ENCODE measurements around the gene HSDL1.

HSDL1 gene

DNA sequence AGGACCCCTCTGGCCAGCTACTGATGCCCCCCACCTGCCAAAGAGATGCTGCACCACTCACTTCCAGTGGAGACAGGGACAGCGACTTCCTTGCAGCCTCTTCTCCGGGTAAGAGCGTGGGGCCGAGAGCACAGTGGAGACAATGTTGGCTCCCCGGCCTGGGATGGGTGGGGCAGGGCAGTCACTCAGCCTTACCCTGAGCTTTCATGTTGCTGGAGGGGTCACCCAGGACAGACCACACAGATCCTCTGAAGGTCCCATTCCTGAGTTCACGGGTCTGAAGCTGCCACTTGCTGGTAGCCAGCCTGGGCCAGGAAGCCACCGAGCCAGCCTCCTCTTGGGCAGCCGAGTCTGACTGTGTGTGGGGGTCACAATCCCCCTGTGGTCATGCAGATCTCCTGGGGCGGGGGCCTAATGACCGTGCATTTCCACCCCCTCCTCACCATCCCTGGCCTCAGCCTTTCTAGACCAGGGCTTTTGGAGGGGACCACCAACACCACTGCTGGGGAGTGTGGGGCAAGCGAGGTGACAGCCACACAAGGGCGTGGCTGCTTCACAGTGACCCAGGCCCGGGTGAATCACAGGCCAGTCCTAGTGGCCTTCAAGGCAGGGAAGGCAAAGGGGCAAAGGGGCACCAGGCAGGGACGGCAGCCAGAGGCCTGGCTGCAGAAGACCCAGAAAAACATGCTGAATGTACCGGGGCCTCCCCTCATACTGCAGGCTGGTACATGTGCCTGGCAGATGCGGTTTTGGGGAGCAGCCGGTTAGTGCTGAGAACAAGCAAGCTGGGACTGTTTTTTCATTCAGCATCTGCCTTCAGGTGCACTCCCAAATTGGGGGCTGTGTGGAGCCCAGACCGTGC, 31.4 kb upstream of the HSDL1 start:
- DNase-seq: no peak

DNA sequence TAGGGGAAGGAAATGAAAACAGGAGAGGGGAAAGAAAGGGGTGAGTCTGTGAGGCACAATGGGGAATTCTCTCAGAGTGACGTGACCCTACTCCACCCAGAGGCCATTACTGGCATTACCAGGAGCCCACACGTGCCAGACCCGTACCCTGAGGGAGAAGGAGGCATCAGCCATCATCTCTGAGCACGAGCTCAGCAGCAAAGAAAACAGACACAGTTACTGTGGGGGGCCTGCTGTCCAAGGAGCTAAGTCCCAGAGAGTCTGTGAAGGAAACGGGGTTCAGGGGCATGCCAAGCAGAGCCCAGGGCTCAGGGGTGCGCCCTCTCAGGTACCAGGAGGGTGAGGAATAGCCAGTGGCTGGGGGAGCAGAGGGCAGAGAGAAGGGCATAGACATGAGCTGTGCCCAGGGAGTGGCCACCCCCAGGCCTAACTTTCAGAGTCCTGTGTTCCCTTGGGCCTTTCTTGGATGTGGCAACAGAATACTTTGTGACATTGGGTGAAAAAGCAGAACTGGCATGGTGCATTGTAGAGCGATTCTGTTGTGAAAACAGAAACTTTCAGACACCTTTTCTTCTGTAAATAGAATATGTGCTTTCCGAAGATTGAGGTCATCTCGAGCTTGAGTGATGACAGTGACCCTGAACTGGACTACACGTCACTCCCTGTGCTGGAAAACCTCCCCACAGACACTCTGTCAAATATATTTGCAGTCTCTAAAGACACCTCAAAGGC, 30.5 kb upstream of the HSDL1 start:
- DNase-seq: peak; percentile 49

DNA sequence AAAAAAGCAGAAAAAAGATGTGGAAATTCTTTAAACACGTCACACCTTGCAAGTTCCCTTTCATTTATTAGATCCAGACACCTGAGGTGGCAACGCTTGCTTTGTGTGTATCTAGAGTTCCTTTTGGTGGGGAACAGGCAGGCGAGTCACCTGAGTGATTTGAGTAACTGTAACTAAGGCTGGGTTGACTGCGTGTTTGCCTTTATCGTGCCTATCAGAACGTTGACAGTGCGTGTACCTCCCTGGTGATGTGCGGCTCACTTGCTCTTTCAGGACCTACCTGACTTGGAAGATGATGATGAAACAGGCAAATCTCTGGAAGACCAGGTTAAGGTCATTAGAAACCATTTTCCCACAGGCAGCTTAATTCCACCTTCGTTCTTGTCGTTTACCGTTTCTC, 29.4 kb upstream of the HSDL1 start:
- no peak for DNase-seq

DNA sequence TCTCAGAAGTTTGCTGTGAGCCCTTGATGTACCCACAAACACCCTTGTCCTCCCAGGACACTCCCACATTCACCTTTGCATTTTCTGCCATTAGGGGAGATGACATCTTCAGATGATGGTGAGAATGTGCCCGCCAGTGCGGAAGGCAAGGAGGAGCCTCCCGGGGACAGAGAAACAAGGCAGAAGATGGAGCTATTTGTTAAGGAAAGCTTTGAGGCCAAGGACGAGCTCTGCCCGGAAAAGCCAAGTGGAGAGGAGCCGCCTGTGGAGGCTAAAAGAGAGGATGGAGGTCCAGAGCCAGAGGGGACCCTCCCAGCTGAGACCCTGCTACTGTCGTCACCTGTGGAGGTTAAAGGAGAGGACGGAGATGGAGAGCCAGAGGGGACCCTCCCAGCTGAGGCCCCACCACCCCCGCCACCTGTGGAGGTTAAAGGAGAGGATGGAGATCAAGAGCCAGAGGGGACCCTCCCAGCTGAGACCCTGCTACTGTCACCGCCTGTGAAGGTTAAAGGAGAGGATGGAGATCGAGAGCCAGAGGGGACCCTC, 24.9 kb upstream of the HSDL1 start:
- DNase-seq: no peak

DNA sequence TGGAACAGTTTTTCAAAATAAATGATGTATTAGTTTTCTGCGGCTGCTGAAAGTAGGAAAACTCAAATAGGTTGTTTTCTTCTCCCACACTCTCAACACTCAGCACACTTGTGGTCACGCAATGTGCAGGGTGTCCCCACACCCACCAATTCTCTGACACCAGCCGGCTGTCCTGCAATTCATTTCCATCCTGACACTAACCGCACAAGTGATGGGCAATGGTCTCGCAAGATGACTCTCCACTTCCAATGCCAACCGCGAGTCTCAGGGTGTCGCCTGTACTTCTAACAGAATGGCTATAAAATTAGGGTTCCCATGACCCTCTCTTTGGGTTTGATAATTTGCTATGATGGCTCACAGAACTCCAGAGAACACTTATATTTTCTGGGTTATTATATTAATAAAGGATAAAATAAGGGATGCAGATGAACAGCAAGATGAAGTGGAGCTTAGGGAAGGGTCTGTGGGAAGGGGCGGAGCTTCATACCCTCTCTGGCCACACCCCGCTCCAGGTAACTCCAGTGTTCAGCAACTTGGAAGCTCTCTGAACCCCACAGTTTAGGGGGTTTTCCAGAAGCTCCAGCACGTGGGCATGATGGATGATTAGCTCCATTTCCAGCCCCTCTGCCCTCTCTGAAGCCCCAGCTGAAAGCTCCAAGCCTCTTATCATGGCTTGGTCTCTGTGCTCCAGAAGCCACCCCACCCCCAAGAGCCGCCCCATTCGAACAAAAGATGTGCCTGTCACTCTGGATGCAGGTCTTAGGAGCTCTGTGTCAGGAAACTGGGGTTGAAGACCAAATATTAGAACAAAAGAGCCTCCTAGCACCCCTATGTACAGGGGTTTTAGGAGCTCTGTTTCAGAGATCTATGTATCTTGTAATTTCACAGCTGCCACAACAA, 22.1 kb upstream of the HSDL1 start:
- DNase-seq: no peak

DNA sequence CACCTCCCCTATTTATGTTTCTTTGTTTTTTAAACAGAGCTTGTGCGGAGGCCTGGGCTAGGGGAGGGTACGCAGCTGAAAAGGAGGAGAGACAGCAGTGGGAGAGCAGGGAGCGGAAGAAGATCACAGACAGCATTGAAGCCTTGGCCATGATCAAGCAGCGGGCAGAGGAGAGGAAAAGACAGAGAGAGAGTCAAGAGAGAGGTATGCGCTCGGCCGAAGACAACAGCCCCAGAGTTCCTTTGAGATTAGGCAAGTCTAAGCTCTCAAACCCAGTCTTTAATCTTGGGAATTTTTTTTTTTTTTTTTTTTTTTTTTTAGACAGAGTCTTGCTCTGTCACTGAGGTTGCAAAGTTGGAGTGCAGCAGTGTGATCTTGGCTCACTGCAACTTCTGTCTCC, 20.8 kb upstream of the HSDL1 start:
- no peak for DNase-seq

DNA sequence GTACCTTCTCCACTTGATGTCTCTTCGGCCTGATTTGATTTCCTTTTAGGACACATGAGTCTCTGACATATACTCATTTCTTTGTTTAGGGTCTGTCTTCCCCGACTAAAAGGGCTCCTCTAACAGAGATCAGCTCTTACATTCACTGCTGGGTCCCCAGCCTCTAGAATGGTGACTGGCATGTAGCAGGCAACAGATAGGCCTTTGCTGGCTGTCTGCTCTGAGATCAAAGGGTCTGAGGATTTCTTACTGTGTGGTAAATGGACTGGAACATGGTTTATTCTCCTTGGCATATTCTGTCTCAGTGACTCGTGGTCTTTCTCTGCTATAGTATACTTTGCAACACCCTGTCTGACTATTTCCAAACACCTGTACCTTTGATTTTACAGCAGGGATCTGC, 16.8 kb upstream of the HSDL1 start:
- no peak for DNase-seq

DNA sequence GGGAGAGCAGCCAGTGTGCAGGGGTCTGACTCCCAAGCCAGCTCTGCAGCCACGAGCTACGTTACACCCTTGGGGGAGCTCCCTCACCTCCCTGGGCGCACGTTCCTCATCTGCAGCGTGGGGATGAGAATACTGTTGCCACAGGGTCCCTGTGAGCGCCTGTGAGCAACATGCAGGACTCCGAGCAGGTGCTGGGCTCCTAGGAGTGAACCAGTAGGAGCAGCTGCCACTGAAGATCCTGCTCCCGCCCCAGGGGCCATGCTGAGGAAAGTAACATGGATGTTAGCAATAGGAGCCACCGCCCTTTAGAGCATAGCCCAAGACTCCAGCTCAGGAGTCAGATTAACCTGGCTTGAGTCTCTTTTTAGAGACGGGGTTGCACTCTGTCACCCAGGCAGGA, 16.1 kb upstream of the HSDL1 start:
- DNase-seq: no peak

DNA sequence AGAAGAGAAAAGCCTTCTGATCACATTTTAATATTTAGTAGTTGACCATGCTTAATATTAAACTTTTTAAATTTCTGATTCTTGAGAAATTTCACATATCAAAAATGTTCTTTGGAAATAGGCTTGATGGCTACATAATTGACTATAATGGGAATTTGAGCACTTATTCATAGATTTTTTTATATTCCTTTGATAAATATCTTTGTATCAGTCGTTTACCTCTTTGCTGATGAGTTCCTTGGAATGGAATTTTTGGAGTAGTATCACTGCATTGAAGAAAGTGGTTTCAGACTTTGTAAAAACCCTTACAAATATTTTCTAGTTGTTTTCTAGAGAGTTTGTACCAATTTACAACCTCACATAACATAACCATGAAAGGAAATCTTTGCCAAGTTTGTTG, 14.8 kb upstream of the HSDL1 start:
- DNase-seq: no peak

DNA sequence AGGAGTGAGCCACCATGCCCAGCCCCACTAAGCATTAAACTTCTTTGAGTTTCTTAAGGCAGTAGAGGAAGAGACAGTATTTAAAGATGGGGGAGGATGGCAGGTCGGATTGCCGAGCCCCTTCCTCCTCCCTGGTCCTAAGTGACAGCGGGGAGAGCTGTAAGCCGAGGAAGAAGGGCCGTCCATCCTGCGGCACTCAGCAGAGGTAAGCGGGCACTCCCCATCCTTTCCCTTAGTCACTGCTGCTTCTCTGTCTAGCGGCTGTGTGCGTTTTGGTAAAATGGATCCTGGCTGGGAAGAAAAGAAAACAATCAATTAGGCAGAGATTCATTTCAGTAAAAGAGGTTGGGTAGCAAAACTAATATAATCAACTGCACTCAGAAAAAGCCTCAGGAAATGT, 14.0 kb upstream of the HSDL1 start:
- no peak for DNase-seq

DNA sequence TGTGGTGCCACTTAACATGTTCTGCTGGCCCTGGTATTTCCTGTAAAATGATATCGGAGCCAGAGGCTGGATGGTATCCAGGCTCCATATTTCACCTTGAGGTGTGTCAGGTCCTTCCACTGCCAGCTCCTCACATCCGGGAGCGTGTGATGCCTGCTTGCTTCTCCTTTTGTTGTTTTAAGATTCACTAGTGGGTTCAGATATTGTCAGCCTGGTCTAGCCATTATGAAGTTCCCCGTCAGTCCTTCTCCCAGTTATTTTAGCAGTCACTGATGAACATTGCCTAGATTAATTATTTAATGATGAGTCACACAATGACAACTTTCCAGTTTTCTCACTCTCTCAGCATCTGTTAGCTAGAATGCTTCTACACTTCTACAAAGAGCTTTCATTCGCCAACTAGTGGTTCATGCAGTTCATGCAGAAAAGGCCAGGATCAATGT, 11.4 kb upstream of the HSDL1 start:
- no peak for DNase-seq

DNA sequence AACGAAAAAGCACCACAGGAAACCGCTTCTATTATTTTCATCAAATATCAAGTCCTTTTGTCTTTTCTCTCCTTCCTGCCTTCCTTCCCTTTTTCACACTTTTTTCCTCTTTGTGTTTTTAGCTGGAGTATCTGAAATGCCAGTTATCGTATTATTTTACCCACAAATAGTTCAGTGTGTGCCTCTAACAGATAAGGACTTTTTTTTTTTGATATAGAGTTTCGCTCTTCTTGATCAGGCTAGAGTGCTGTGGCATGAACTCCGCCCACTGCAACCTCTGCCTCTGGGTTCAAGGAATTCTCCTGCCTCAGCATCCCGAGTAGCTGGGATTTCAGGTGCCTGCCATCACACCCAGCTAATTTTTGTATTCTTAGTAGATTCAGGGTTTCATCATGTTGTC, 10.8 kb upstream of the HSDL1 start:
- no peak for DNase-seq

DNA sequence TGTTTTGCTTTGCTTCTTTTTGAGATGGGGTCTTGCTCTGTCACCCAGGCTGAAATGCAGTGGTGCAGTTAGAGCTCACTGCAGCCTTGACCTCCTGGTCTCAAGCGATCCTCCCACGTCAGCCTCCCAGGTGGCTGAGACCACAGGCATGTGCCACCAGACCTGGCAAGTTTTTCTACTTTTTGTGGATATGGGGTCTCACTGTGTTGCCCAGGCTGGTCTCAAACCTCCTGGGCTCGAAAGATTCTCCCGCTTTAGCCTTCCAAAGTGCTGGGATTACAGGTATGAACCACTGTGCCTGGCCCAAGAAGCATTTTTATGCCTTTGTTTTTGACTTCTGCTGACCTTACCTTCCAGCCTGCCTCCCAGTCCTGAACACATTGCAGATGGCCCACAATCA, 10.2 kb upstream of the HSDL1 start:
- DNase-seq: no peak

DNA sequence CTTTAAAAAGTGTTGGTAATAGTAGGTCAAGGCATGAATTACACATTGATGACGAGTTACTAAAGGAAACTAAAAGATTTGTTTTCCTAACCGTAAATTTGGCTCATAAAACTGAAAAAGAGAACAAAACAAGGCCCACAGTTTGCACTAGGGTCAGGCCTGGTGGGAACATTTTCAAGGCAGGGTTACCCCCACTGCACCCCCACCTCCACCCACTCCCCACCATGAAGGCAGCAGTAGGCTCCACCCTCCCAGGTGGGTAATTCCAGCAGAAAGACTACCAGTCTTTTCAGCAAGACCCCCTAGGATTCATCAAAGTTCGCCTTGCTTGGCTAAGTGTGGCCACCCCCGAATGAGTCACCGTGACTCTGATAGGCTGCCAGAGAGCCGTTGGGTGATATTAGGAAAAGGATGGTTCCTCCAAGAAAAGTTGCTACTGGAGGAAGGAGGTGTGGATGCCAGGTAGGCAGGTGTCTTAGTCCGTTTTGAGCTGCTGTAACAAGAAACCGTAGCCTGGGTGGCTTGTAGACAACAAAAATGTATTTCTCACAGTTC, 8.8 kb upstream of the HSDL1 start:
- no peak for DNase-seq

DNA sequence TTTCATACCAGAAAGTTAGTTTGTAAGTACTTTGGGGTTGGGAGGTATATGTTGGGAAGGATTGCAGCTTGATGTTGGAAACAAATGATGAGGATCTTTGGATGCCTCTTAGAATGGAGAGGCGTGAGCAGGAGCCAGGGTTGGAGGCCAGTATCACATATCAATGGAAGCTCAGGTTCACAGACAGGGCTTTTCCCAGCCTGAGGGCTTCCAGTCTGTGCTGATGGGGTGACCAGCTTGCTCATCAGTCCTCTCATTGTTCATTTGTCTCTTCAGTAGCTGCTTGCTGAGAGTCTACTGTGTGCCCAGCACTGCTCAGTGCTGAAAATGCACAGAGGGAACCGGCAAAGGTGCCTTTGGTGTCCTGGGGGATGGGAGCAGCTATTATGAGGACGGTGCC, 5.9 kb upstream of the HSDL1 start:
- DNase-seq: no peak

DNA sequence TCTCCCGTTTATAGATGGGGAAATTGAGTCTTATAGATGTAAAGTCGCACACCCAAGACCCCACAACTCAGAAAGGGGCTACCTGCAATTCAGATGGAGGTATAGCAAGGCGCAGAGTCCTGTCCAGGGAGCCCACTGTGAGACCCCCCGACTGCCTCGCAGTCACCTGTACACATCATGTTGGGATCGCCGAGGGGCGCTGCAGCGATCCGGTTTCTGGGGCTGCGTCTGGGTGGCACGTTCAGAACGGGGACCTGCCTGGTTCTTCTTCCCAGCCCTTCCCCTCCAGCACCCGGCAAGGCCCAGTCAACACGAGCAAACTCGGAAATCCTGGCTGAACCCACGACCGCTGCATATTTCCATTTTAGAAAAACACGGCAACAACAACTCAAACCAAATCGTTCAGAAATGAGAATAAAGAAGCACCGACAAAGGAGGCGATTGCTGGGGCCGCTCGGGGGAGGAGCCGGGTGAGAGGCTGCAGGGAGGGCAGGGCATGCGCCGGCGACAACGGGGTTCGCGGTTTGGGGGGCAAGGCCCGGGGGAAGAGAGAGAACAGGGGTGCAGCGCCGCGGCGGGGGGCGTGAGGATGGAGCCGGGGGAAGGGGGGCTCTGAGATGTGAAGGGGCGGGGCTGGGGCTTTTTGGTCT, 643 bp downstream of the HSDL1 start:
- DNase-seq: no peak

DNA sequence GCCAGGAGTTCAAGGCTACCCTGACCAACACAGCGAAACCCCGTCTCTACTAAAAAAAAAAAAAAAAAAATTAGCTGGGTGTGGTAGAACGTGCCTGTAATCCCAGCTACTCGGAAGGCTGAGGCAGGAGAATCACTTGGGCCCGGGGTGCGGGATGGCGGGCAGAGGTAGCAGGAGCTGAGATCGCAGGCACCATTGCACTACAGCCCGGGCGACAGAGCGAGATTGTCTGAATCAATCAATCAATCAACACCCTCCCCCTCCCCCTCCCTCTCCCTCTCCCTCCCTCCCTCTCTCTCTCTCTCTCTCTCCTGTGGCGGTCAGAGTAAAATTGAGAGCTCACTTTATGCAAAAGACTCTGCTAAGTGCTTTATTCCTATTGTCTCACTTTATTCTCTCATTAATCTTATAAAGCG, 1.2 kb downstream of the HSDL1 start:
- DNase-seq: no peak

DNA sequence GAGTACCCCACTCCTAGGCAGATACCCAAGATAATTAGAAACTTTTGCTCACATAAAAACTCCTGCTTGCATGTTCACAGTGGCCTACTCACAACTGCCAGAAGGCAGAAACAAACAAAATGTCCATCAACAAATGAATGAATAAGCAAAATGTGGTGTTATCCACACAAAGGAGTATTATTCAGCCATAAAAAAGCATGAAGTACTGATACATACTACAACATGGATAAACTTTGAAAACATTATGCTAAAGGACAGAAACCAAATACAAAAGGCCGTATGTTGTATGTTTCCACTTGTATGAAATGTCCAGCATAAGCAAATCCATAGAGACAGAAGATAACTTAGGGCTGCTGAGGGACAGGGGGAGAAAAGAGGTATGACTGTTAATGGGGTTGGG, 1.9 kb downstream of the HSDL1 start:
- no peak for DNase-seq

DNA sequence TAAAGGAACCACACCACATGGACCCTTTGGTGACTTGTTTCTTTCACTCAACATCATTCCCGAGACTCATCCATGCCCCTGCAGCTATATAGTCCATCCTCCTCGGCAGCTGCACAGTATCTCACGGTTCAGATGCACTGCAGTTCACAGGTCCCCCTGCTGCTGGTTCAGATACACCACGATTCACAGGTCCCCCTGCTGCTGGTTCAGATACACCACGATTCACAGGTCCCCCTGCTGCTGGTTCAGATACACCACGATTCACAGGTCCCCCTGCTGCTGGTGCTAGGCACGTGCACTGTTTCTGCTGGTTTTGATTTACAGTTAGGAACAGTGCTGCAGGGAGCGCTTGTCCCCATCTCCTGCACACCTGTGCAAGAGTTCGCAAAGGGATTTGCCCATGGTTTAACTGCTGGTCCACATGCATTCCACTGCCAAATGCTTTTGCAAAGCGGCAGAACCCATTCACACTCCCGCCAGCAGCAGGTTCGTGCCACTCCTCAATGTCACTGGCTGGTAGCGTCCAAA, 3.8 kb downstream of the HSDL1 start:
- DNase-seq: no peak

DNA sequence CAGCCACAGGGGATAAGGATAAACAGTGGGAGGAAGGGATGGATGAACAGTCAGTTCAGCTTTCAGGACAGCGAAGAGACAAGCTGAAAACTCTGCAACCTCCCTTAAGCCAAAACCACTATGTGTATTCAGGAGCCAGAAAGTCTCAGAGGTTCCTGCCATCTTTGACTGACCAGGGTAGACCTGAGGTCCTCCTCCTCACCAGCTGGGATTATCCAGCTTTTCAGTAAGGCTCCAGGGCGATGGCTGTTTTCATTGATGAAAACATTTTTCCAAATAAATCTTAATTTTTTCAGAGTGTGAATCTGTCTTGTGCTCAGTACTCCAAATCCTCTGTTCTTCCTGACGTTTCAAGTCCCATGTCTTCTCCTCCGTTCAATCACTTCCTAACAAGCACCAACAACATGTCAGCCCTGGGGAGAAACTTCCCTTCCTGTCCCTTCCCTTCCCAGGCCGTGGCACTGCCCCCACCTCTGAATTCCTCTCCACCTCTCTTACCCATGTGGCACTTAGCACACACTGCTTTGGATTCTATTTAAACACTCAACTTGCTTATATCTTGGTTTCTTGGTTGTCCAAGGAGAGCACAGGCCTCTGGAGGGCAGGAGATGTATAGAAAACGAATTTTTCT, 5.2 kb downstream of the HSDL1 start:
- no peak for DNase-seq
